Measurements from ENCODE around the gene AKR7A3. TPM values are rescaled to one million over a fixed set of nuclear protein-coding genes. Genes with fewer than 3 reads are reported as not detected.

AKR7A3 gene
- total RNA-seq, 1 experiment from 2014 or later, result 1.5 TPM

DNA sequence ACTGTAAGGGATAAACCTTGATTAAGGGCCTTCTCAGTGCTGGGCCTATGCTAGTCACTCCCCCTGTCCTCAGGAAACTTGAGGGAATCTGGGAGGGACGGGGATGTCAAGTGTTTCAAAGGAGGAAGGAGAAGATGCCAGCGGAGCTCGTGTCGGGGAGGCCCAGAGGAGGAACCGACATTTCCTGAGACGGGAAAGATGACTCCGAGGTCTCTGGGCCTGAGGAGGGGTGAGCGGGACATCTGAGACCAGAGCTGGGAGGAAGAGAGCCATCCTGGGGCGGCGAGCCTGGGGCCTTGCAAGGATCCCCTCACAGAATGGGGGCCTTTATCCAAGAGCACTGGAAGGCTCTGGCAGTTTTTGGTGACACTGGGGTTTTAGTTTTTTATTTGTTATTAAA lies 33.9 kb upstream of the AKR7A3 start (continued):
- no peak for TF ChIP-seq TEAD4 (CRISPR knock-in tag; IDR thresholded peaks at IDR 0.05)
- TF ChIP-seq, protein P1, sequence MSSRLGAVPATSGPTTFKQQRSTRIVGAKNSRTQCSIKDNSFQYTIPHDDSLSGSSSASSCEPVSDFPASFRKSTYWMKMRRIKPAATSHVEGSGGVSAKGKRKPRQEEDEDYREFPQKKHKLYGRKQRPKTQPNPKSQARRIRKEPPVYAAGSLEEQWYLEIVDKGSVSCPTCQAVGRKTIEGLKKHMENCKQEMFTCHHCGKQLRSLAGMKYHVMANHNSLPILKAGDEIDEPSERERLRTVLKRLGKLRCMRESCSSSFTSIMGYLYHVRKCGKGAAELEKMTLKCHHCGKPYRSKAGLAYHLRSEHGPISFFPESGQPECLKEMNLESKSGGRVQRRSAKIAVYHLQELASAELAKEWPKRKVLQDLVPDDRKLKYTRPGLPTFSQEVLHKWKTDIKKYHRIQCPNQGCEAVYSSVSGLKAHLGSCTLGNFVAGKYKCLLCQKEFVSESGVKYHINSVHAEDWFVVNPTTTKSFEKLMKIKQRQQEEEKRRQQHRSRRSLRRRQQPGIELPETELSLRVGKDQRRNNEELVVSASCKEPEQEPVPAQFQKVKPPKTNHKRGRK (CRISPR knock-in tag; IDR thresholded peaks at IDR 0.05; ENCODE audit: borderline replicate concordance), result no peak
- TF ChIP-seq GRHL2 (CRISPR knock-in tag; IDR thresholded peaks at IDR 0.05; ENCODE audit: insufficient replicate concordance, severe bottlenecking), result no peak
- no peak for TF ChIP-seq ZNF138 (CRISPR knock-in tag; conservative IDR thresholded peaks at IDR 0.05)
- no peak for TF ChIP-seq USF2 (CRISPR knock-in tag; IDR thresholded peaks at IDR 0.05)
- no peak for TF ChIP-seq NFE2L1 (CRISPR knock-in tag; IDR thresholded peaks at IDR 0.05)
- TF ChIP-seq MXD4 (CRISPR knock-in tag; IDR thresholded peaks at IDR 0.05; ENCODE audit: borderline replicate concordance), result no peak
- no peak for TF ChIP-seq FOXP1 (CRISPR knock-in tag; IDR thresholded peaks at IDR 0.05; ENCODE audit: borderline replicate concordance)
- TF ChIP-seq ZNF232 (CRISPR knock-in tag; IDR thresholded peaks at IDR 0.05), result no peak
- TF ChIP-seq, protein P2, sequence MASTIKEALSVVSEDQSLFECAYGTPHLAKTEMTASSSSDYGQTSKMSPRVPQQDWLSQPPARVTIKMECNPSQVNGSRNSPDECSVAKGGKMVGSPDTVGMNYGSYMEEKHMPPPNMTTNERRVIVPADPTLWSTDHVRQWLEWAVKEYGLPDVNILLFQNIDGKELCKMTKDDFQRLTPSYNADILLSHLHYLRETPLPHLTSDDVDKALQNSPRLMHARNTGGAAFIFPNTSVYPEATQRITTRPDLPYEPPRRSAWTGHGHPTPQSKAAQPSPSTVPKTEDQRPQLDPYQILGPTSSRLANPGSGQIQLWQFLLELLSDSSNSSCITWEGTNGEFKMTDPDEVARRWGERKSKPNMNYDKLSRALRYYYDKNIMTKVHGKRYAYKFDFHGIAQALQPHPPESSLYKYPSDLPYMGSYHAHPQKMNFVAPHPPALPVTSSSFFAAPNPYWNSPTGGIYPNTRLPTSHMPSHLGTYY (CRISPR knock-in tag; IDR thresholded peaks at IDR 0.05), result no peak

DNA sequence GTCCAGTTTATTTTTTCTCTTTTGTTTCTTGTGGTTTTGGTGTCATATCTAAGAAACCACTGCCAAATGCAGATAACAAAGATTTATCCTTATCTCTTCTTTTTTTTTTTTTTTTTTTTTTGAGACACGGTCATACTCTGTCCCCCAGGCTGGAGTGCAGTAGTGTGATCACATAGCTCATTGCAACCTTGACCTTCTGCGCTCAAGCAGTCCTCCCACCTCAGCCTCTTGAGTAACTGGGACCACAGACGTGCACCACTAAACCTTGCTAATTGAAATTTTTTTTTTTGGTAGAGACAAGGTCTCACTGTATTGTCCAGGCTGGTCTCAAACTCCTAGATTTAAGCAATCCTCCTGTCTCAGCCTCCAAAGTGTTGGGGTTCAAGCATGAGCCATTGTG lies 32.5 kb upstream of the AKR7A3 start:
- Mint-ChIP-seq H3K4me1 (0 out of 2 replicates have a peak, but pooled peaks cover 2% of the 10 kb centered on the region), H3K27ac (no peak overlapping the region), H3K9me3 (no peaks in the 10 kb centered on the region), H3K36me3 (peaks cover 18% of the 10 kb centered on the region), H3K4me3 (no peak overlapping the region), H3K27me3 (ENCODE audit: low read depth) (no peaks in the 10 kb centered on the region)
- TF ChIP-seq RORB (CRISPR knock-in tag; IDR thresholded peaks at IDR 0.05) (no peak), CBFB (CRISPR knock-in tag; IDR thresholded peaks at IDR 0.05; ENCODE audit: low read depth) (no peak), ZNF219 (CRISPR knock-in tag; IDR thresholded peaks at IDR 0.05; ENCODE audit: borderline replicate concordance) (no peak), ATF3 (CRISPR knock-in tag; conservative IDR thresholded peaks at IDR 0.05) (no peak), SP1 (CRISPR knock-in tag; conservative IDR thresholded peaks at IDR 0.05) (no peak), IRF2 (CRISPR knock-in tag; IDR thresholded peaks at IDR 0.05; ENCODE audit: borderline replicate concordance, low read depth) (no peak), SOX15 (CRISPR knock-in tag; IDR thresholded peaks at IDR 0.05) (no peak)
- POLR2A ChIA-PET, result no interaction called here
- DNase-seq (ENCODE audit: low spot score) (no peak), ATAC-seq (no peak)
- CTCF ChIA-PET, result no interaction called here

- Mint-ChIP-seq H3K36me3 (peaks cover 18% of the 10 kb centered on the region), H3K27ac (no peak overlapping the region), H3K4me1 (0 out of 2 replicates have a peak, but pooled peaks cover 2% of the 10 kb centered on the region), H3K4me3 (no peak overlapping the region), H3K9me3 (no peaks in the 10 kb centered on the region), H3K27me3 (ENCODE audit: low read depth) (no peaks in the 10 kb centered on the region)
- ATAC-seq, result no peak
- CTCF ChIA-PET, result no interaction called here
- POLR2A ChIA-PET, result no interaction called here
- no peak for DNase-seq (ENCODE audit: low spot score)
- TF ChIP-seq, protein P3, sequence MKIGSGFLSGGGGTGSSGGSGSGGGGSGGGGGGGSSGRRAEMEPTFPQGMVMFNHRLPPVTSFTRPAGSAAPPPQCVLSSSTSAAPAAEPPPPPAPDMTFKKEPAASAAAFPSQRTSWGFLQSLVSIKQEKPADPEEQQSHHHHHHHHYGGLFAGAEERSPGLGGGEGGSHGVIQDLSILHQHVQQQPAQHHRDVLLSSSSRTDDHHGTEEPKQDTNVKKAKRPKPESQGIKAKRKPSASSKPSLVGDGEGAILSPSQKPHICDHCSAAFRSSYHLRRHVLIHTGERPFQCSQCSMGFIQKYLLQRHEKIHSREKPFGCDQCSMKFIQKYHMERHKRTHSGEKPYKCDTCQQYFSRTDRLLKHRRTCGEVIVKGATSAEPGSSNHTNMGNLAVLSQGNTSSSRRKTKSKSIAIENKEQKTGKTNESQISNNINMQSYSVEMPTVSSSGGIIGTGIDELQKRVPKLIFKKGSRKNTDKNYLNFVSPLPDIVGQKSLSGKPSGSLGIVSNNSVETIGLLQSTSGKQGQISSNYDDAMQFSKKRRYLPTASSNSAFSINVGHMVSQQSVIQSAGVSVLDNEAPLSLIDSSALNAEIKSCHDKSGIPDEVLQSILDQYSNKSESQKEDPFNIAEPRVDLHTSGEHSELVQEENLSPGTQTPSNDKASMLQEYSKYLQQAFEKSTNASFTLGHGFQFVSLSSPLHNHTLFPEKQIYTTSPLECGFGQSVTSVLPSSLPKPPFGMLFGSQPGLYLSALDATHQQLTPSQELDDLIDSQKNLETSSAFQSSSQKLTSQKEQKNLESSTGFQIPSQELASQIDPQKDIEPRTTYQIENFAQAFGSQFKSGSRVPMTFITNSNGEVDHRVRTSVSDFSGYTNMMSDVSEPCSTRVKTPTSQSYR (CRISPR knock-in tag; IDR thresholded peaks at IDR 0.05), result no peak
- TF ChIP-seq, protein P4, sequence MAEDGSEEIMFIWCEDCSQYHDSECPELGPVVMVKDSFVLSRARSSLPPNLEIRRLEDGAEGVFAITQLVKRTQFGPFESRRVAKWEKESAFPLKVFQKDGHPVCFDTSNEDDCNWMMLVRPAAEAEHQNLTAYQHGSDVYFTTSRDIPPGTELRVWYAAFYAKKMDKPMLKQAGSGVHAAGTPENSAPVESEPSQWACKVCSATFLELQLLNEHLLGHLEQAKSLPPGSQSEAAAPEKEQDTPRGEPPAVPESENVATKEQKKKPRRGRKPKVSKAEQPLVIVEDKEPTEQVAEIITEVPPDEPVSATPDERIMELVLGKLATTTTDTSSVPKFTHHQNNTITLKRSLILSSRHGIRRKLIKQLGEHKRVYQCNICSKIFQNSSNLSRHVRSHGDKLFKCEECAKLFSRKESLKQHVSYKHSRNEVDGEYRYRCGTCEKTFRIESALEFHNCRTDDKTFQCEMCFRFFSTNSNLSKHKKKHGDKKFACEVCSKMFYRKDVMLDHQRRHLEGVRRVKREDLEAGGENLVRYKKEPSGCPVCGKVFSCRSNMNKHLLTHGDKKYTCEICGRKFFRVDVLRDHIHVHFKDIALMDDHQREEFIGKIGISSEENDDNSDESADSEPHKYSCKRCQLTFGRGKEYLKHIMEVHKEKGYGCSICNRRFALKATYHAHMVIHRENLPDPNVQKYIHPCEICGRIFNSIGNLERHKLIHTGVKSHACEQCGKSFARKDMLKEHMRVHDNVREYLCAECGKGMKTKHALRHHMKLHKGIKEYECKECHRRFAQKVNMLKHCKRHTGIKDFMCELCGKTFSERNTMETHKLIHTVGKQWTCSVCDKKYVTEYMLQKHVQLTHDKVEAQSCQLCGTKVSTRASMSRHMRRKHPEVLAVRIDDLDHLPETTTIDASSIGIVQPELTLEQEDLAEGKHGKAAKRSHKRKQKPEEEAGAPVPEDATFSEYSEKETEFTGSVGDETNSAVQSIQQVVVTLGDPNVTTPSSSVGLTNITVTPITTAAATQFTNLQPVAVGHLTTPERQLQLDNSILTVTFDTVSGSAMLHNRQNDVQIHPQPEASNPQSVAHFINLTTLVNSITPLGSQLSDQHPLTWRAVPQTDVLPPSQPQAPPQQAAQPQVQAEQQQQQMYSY (CRISPR knock-in tag; IDR thresholded peaks at IDR 0.05), result no peak
- TF ChIP-seq E2F4 (CRISPR knock-in tag; IDR thresholded peaks at IDR 0.05; ENCODE audit: borderline replicate concordance, low read depth), result no peak
- TF ChIP-seq CREB1 (CRISPR knock-in tag; IDR thresholded peaks at IDR 0.05), result no peak
These were observed 30.6 kb upstream of the AKR7A3 start for GRCh38 chr1:19319196-19319595.
